Measurements from ENCODE around the gene PHAF1.

Gene PHAF1

DNA sequence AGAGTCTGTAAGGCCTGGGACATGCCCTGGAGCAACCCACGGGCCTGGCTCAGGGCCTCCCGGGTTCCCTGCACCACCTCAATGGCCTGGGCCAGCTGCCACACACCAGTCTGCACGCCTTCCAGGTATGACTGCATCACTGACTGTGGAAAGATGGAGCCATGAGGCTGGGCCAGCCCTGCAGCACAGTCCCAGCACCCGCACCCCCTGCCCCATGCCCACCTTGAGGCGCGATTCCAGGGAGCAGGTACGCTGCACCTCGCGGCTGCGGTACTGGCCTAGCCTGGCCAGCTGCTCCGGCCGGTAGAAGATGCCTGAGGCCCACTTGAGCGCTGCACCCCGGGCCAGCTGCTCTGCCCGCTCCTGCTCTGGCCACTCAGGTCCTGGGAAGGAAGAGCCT, 79.1 kb downstream of the PHAF1 start:
- no peak overlapping the region for H3K4ac ChIP-seq (ENCODE audit: low read depth in 1 of 2, low read length in 2 of 2)
- H2BK12ac ChIP-seq (ENCODE audit: low read length in 2 of 2), result no peak overlapping the region

DNA sequence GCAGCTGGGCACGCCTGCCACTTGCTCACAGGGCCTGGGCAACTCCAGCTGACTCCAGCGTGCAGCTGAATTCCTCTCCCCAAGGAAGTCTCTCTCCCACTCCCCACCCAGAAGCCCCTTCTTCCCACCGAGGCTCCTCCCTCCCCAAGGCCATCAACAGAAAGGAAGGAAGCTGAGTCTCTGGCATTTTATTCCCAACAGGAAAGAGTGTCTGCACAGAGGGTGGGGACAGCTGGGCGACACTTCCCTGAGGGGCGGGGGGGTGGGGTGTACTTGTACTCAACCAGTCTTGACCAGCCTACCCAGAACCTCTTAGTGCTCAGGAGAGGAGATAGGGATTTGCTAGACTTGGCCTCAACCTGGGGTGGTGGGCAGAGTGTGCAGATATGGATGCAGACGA, 80.3 kb downstream of the PHAF1 start, which contains the start of gene EXOC3L1:
Gene EXOC3L1 (minus strand): TSS at position 96 of the 400 bp plus-strand sequence. CDS start 460 bp downstream, outside the sequence.
- Histone ChIP-seq H3K4me1 (ENCODE audit: control insufficient read depth, insufficient read depth, low read depth, low read length) (peaks cover 39% of the 10 kb centered on the region), H3K18ac (ENCODE audit: low read depth in 1 of 2, low read length in 2 of 2) (no peak within 1 kb of the TSS), H3K4me3 (ENCODE audit: insufficient read depth in 1 of 2, low read depth in 1 of 2, low read length in 2 of 2) (peak within 1 kb of the TSS in 1 of 2 experiments; percentile 12), H3K14ac (ENCODE audit: low read length in 2 of 2) (no peak within 1 kb of the TSS), H2BK120ac (ENCODE audit: low read depth, low read length) (no peak within 1 kb of the TSS), H2BK12ac (ENCODE audit: low read length in 2 of 2) (no peak within 1 kb of the TSS), H3K9me3 (ENCODE audit: control insufficient read depth, low read length) (no peaks in the 10 kb centered on the region), H2AFZ (ENCODE audit: low read depth, low read length) (no peak within 1 kb of the TSS), H3K79me1 (replicated peaks; ENCODE audit: low read length, poor library complexity, severe bottlenecking) (peaks cover 12% of the 10 kb centered on the region), H3K9ac (ENCODE audit: low read length) (no peak within 1 kb of the TSS), H3K4me2 (ENCODE audit: low read length, poor library complexity, severe bottlenecking) (no peak within 1 kb of the TSS), H4K8ac (ENCODE audit: low read length) (no peak within 1 kb of the TSS), H2BK15ac (ENCODE audit: low read depth, poor library complexity, severe bottlenecking) (no peak within 1 kb of the TSS), H2AK5ac (ENCODE audit: low read length, severe bottlenecking) (no peak within 1 kb of the TSS), H3K27me3 (ENCODE audit: control insufficient read depth in 1 of 2, insufficient read depth in 1 of 2, low read length in 2 of 2) (no peaks in the 10 kb centered on the region), H3K4ac (ENCODE audit: low read depth in 1 of 2, low read length in 2 of 2) (no peak within 1 kb of the TSS), H3K36me3 (ENCODE audit: control insufficient read depth in 1 of 2, insufficient read depth in 2 of 2, low read depth in 1 of 2, low read length in 2 of 2) (peaks cover 19% of the 10 kb centered on the region in 2 experiments), H2BK5ac (ENCODE audit: low read depth, low read length, poor library complexity, severe bottlenecking) (no peak within 1 kb of the TSS), H3K27ac (ENCODE audit: low read length, poor library complexity, severe bottlenecking) (no peak within 1 kb of the TSS), H3K23ac (ENCODE audit: low read length in 2 of 2) (no peak within 1 kb of the TSS), H4K91ac (ENCODE audit: low read length) (peak within 1 kb of the TSS; percentile 20)
- DNase-seq, result no peak
- 51% methylated on average over 5 of the region's 6 CpGs for WGBS

More for the DNA sequence above, 79.1 kb downstream of the PHAF1 start:
- H3K4me3 ChIP-seq (ENCODE audit: insufficient read depth in 1 of 2, low read depth in 1 of 2, low read length in 2 of 2), result peak overlapping the region in 1 of 2 experiments; percentile 12
- H2AFZ ChIP-seq (ENCODE audit: low read depth, low read length), result no peak overlapping the region
- DNase-seq, result no peak
- H4K91ac ChIP-seq (ENCODE audit: low read length), result no peak overlapping the region
- no peak overlapping the region for H2BK15ac ChIP-seq (ENCODE audit: low read depth, poor library complexity, severe bottlenecking)
- no peaks in the 10 kb centered on the region for H3K9me3 ChIP-seq (ENCODE audit: control insufficient read depth, low read length)
- H3K27ac ChIP-seq (ENCODE audit: low read length, poor library complexity, severe bottlenecking), result no peak overlapping the region
- no peak overlapping the region for H3K23ac ChIP-seq (ENCODE audit: low read length in 2 of 2)
- H2AK5ac ChIP-seq (ENCODE audit: low read length, severe bottlenecking), result no peak overlapping the region
- peaks cover 6% of the 10 kb centered on the region in 2 experiments for H3K36me3 ChIP-seq (ENCODE audit: control insufficient read depth in 1 of 2, insufficient read depth in 2 of 2, low read depth in 1 of 2, low read length in 2 of 2)
- H3K14ac ChIP-seq (ENCODE audit: low read length in 2 of 2), result no peak overlapping the region
- peaks cover 44% of the 10 kb centered on the region for H3K4me1 ChIP-seq (ENCODE audit: control insufficient read depth, insufficient read depth, low read depth, low read length)
- peaks cover 3% of the 10 kb centered on the region for H3K79me1 ChIP-seq (replicated peaks; ENCODE audit: low read length, poor library complexity, severe bottlenecking)
- H3K18ac ChIP-seq (ENCODE audit: low read depth in 1 of 2, low read length in 2 of 2), result no peak overlapping the region
- H4K8ac ChIP-seq (ENCODE audit: low read length), result no peak overlapping the region
- no peak overlapping the region for H2BK120ac ChIP-seq (ENCODE audit: low read depth, low read length)
- no peaks in the 10 kb centered on the region for H3K27me3 ChIP-seq (ENCODE audit: control insufficient read depth in 1 of 2, insufficient read depth in 1 of 2, low read length in 2 of 2)
- H3K9ac ChIP-seq (ENCODE audit: low read length), result no peak overlapping the region
- H3K4me2 ChIP-seq (ENCODE audit: low read length, poor library complexity, severe bottlenecking), result no peak overlapping the region
- no peak overlapping the region for H2BK5ac ChIP-seq (ENCODE audit: low read depth, low read length, poor library complexity, severe bottlenecking)
- 96% methylated on average over 14 of the region's 15 CpGs for WGBS

DNA sequence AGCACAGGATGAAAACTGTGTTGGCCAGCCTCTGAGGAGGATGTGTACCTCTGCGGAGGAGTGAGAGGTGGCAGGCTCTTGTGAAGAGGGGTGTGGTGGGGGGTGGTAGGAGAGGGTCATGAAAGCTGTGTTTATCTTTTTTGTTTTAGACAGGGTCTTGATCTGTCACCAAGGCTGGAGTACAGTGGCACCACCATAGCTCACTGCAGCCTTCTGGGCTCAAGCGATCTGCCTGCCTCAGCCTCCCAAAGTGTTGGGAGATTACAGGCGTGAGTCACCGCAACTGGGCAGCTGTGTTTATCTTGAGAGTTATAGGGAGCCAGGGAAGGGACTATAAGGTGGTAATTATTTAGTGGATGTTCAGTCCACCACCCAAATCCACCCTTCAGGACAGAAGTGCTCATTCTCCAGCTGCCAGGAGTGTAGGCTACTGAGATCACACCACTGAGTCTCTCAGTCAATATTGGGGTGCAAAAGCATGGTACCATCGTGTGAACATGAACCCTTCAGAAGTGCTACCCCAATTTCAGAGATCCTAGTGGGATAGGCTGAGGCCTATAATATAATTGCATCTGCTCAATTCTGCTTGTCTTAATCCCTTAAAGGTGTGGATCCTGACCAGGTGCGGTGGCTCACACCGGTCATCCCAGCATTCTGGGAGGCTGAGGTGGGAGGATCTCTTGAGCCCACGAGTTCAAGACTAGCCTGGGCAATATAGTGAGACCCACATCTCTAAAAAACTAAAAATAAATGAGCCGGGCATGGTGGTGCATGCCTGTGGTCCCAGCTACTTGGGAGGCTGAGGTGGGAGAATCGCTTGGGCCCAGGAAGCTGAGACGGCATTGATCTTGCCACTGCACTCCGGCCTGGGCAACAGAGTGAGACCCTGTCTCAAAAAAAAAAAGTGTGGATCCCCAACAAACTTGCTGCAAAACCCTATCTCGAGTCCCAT, 81.0 kb downstream of the PHAF1 start:
- no peaks in the 10 kb centered on the region for H3K9me3 ChIP-seq (ENCODE audit: control insufficient read depth, low read length)
- no peak overlapping the region for H2BK120ac ChIP-seq (ENCODE audit: low read depth, low read length)
- no peak overlapping the region for H3K9ac ChIP-seq (ENCODE audit: low read length)
- no peak overlapping the region for H3K14ac ChIP-seq (ENCODE audit: low read length in 2 of 2)
- no peak overlapping the region for H4K8ac ChIP-seq (ENCODE audit: low read length)
- no peak overlapping the region for H2AFZ ChIP-seq (ENCODE audit: low read depth, low read length)
- no peak overlapping the region for H2BK5ac ChIP-seq (ENCODE audit: low read depth, low read length, poor library complexity, severe bottlenecking)
- H3K36me3 ChIP-seq (ENCODE audit: control insufficient read depth in 1 of 2, insufficient read depth in 2 of 2, low read depth in 1 of 2, low read length in 2 of 2), result peaks cover 26% of the 10 kb centered on the region in 2 experiments
- H3K4me3 ChIP-seq (ENCODE audit: insufficient read depth in 1 of 2, low read depth in 1 of 2, low read length in 2 of 2), result no peak overlapping the region
- WGBS, result 79% methylated on average over 8 of the region's 13 CpGs
- no peaks in the 10 kb centered on the region for H3K27me3 ChIP-seq (ENCODE audit: control insufficient read depth in 1 of 2, insufficient read depth in 1 of 2, low read length in 2 of 2)
- H3K23ac ChIP-seq (ENCODE audit: low read length in 2 of 2), result no peak overlapping the region
- DNase-seq, result peak; percentile 71
- no peak overlapping the region for H2AK5ac ChIP-seq (ENCODE audit: low read length, severe bottlenecking)
- H3K27ac ChIP-seq (ENCODE audit: low read length, poor library complexity, severe bottlenecking), result no peak overlapping the region
- no peak overlapping the region for H3K4ac ChIP-seq (ENCODE audit: low read depth in 1 of 2, low read length in 2 of 2)
- no peak overlapping the region for H3K18ac ChIP-seq (ENCODE audit: low read depth in 1 of 2, low read length in 2 of 2)
- no peak overlapping the region for H2BK15ac ChIP-seq (ENCODE audit: low read depth, poor library complexity, severe bottlenecking)
- peaks cover 36% of the 10 kb centered on the region for H3K4me1 ChIP-seq (ENCODE audit: control insufficient read depth, insufficient read depth, low read depth, low read length)
- H2BK12ac ChIP-seq (ENCODE audit: low read length in 2 of 2), result no peak overlapping the region
- H4K91ac ChIP-seq (ENCODE audit: low read length), result peak overlapping the region; percentile 20
- H3K79me1 ChIP-seq (replicated peaks; ENCODE audit: low read length, poor library complexity, severe bottlenecking), result peaks cover 16% of the 10 kb centered on the region
- H3K4me2 ChIP-seq (ENCODE audit: low read length, poor library complexity, severe bottlenecking), result no peak overlapping the region

DNA sequence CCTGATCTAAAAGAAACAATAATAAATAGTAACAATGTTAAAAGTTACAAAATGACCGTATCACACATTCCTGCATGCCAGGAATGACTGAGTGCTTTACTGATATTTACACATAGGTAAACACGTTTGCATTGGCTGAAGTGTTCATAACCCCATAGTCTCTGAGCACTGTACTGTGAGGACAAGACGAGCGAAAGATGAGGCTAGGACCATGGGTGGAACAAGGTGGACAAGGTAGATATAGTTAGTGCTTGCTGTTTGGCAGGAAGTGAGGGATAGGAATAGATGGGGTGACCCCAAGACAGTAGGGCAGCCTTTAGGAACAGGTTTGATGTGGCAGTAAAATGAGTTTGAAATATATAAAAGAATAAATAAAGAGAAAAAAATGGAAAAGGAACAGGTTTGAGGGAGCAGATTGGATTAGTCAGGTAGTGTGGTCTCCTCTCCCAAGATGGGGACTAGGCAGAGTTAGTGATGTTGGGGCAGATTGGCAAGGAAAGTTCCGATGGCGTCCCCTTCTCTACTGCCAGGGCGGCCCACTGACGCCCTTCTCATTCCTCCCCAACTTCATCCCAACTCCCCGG, 81.8 kb downstream of the PHAF1 start:
- Histone ChIP-seq H3K27me3 (ENCODE audit: control insufficient read depth in 1 of 2, insufficient read depth in 1 of 2, low read length in 2 of 2) (no peaks in the 10 kb centered on the region), H3K23ac (ENCODE audit: low read length in 2 of 2) (no peak overlapping the region), H3K9ac (ENCODE audit: low read length) (peak overlapping the region; percentile 98), H3K27ac (ENCODE audit: low read length, poor library complexity, severe bottlenecking) (no peak overlapping the region), H4K91ac (ENCODE audit: low read length) (no peak overlapping the region), H2AFZ (ENCODE audit: low read depth, low read length) (no peak overlapping the region), H3K36me3 (ENCODE audit: control insufficient read depth in 1 of 2, insufficient read depth in 2 of 2, low read depth in 1 of 2, low read length in 2 of 2) (peaks cover 33 to 34% of the 10 kb centered on the region in 2 experiments), H3K4me3 (ENCODE audit: insufficient read depth in 1 of 2, low read depth in 1 of 2, low read length in 2 of 2) (peak overlapping the region in 1 of 2 experiments; percentile 99), H4K8ac (ENCODE audit: low read length) (peak overlapping the region; percentile 25), H3K4me1 (ENCODE audit: control insufficient read depth, insufficient read depth, low read depth, low read length) (peaks cover 31% of the 10 kb centered on the region), H2BK12ac (ENCODE audit: low read length in 2 of 2) (no peak overlapping the region), H3K79me1 (replicated peaks; ENCODE audit: low read length, poor library complexity, severe bottlenecking) (peaks cover 22% of the 10 kb centered on the region), H2BK15ac (ENCODE audit: low read depth, poor library complexity, severe bottlenecking) (no peak overlapping the region), H2BK5ac (ENCODE audit: low read depth, low read length, poor library complexity, severe bottlenecking) (no peak overlapping the region), H2BK120ac (ENCODE audit: low read depth, low read length) (no peak overlapping the region), H3K18ac (ENCODE audit: low read depth in 1 of 2, low read length in 2 of 2) (no peak overlapping the region), H3K9me3 (ENCODE audit: control insufficient read depth, low read length) (no peaks in the 10 kb centered on the region), H3K4ac (ENCODE audit: low read depth in 1 of 2, low read length in 2 of 2) (no peak overlapping the region), H2AK5ac (ENCODE audit: low read length, severe bottlenecking) (no peak overlapping the region), H3K14ac (ENCODE audit: low read length in 2 of 2) (no peak overlapping the region), H3K4me2 (ENCODE audit: low read length, poor library complexity, severe bottlenecking) (peak overlapping the region; percentile 69)
- 44% methylated on average over 9 of the region's 9 CpGs for WGBS
- DNase-seq, result no peak
